Measurements from ENCODE around the gene YBX2. TPM values are rescaled to one million over a fixed set of nuclear protein-coding genes. Genes with fewer than 3 reads are reported as not detected.
"Not testable (repeated sequence)": the region's sequence is repeated elsewhere in the genome, so short reads cannot be mapped to it uniquely, and the experiment has no call there.

Gene YBX2
- polyA plus RNA-seq (ENCODE audit: insufficient read length in 12 of 12) = 1 to 10 TPM in 9 of 12 donors, under 1 TPM in 2, not detected in 1; 0.41 to 6.7 (median 2.3) TPM
- long read RNA-seq, donor 1, full-length matches to known transcripts = 2 of 2 reads
- long read RNA-seq, donor 1, partial matches to known transcripts = 0 of 2 reads
- long read RNA-seq, donor 1, other reads (novel, unspliced or antisense) = 0 of 2 reads
- long read RNA-seq, donor 2 = 0 reads
- long read RNA-seq, donor 3 = 0 reads
- long read RNA-seq, donor 4 = 0 reads
- long read RNA-seq, donor 5, partial matches to known transcripts = 296 of 328 reads
- long read RNA-seq, donor 5, other reads (novel, unspliced or antisense) = 32 of 328 reads
- long read RNA-seq, donor 6 = 0 reads
- long read RNA-seq, donor 7 = 0 reads
- long read RNA-seq, donor 8 = 0 reads
- long read RNA-seq, donor 9 = 0 reads
- long read RNA-seq, donor 10, partial matches to known transcripts = 0 of 1 reads
- long read RNA-seq, donor 10, other reads (novel, unspliced or antisense) = 0 of 1 reads
- long read RNA-seq, donor 11 = 0 reads

GRCh38 chr17:7294614-7295153 lies at the start of gene YBX2:
TSS of gene YBX2 (minus strand) at chr17:7294639. CDS start at chr17:7294500, 139 bp downstream.
- no peak for DNase-seq

- no peak for DNase-seq
Measured at GRCh38 chr17:7343250-7343649, 48.8 kb upstream of the YBX2 start.

- DNase-seq = no peak
Measured at GRCh38 chr17:7341842-7342241, 47.4 kb upstream of the YBX2 start.

- DNase-seq = no peak
Measured at GRCh38 chr17:7340179-7340578, 45.7 kb upstream of the YBX2 start.

- DNase-seq = not testable (repeated sequence)
Measured at GRCh38 chr17:7337600-7337999, 43.2 kb upstream of the YBX2 start.

GRCh38 chr17:7336240-7337175 lies 42.1 kb upstream of the YBX2 start, which contains the start of gene ACAP1:
TSS of gene ACAP1 (plus strand) at chr17:7336529. CDS start at chr17:7336735, 206 bp downstream.
- no peak for DNase-seq

- not testable (repeated sequence) for DNase-seq
Measured at GRCh38 chr17:7335765-7336164, 41.3 kb upstream of the YBX2 start.

- DNase-seq = no peak
Measured at GRCh38 chr17:7334938-7335538, 40.6 kb upstream of the YBX2 start.

- DNase-seq = not testable (repeated sequence)
Measured at GRCh38 chr17:7332600-7333069, 38.2 kb upstream of the YBX2 start.

GRCh38 chr17:7332111-7332510 lies 37.7 kb upstream of the YBX2 start:
- no peak for DNase-seq

GRCh38 chr17:7330638-7331015 lies 36.2 kb upstream of the YBX2 start:
- no peak for DNase-seq

GRCh38 chr17:7329997-7330637 lies 35.7 kb upstream of the YBX2 start:
- DNase-seq = peak; percentile 90

- DNase-seq = peak; percentile 99
Measured at GRCh38 chr17:7329374-7329996, 35.0 kb upstream of the YBX2 start.

- DNase-seq = no peak
Measured at GRCh38 chr17:7328840-7329373, 34.5 kb upstream of the YBX2 start, which contains the start of gene NEURL4. TSS of gene NEURL4 (minus strand) at chr17:7329335. CDS start at chr17:7329312, 23 bp downstream.

- no peak for DNase-seq
Measured at GRCh38 chr17:7328009-7328408, 33.6 kb upstream of the YBX2 start.

- no peak for DNase-seq
Measured at GRCh38 chr17:7327501-7327900, 33.1 kb upstream of the YBX2 start.

GRCh38 chr17:7327056-7327455 lies 32.6 kb upstream of the YBX2 start:
- no peak for DNase-seq

- DNase-seq = no peak
Measured at GRCh38 chr17:7326186-7326585, 31.7 kb upstream of the YBX2 start.

- no peak for DNase-seq
Measured at GRCh38 chr17:7325031-7325528, 30.6 kb upstream of the YBX2 start.

GRCh38 chr17:7324438-7324779 lies 30.0 kb upstream of the YBX2 start:
- DNase-seq = no peak

All from muscle of arm (tissue), 14 donors.